DMS 273 (cell line): ENCODE measurements around the gene ASIC2.

Experiments used
- DNase-seq: peaks from one replicate; lab custom pipeline; 2025; ENCODE audit not compliant: unreplicated experiment; lab: John Stamatoyannopoulos, UW

Gene ASIC2

GRCh38 chr17:33207231-33207630 lies 85.9 kb downstream of the ASIC2 start:
- DNase-seq: no peak

- DNase-seq: no peak
These were observed 87.5 kb downstream of the ASIC2 start for GRCh38 chr17:33205552-33205951.

DNA sequence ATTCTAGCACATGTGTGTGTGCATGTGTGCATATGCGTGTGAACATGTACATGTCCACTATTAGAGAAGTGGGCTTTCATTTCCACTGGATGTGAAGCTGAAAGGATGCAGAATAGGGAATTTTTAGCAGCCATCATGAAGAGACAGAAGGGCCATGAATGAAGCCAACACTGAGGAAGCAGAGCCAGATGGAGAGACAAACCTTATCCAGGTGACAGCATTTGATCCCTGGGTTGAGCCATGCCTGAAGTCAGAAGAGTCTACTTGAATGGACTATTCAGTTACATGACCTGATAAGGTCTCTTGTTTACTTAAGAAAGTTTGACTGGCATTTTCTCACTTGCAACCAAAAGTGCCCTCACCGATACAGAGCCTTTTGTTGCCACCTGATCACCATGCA lies 88.4 kb downstream of the ASIC2 start:
- DNase-seq: no peak

GRCh38 chr17:33204156-33204555 lies 88.9 kb downstream of the ASIC2 start:
- peak; percentile 31 for DNase-seq

GRCh38 chr17:33202796-33203495 lies 90.1 kb downstream of the ASIC2 start:
- DNase-seq: no peak

- peak; percentile 8 for DNase-seq
These were observed 91.1 kb downstream of the ASIC2 start for GRCh38 chr17:33202021-33202420.

- DNase-seq: peak; percentile 8
These were observed 91.8 kb downstream of the ASIC2 start for GRCh38 chr17:33201283-33201682.

DNA sequence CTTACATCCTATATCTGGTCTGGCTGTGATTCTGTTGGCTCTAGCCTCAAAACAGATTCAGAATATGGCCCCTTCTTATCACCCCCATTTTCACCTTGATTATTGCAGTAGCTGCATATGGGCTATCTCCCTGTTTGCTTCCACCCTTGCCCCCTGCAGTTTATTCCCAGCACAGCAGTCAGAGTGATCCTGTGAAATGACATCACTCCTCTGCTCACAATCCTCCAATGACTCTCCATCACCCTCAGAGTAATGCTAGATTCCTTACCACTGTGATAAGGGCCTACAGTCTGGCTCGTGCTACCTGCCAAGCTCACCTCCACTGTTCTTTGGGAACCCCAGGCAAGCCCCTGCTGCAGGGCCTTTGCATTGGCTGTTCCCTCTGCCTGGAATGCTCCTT lies 92.5 kb downstream of the ASIC2 start:
- DNase-seq: peak; percentile 27

DNA sequence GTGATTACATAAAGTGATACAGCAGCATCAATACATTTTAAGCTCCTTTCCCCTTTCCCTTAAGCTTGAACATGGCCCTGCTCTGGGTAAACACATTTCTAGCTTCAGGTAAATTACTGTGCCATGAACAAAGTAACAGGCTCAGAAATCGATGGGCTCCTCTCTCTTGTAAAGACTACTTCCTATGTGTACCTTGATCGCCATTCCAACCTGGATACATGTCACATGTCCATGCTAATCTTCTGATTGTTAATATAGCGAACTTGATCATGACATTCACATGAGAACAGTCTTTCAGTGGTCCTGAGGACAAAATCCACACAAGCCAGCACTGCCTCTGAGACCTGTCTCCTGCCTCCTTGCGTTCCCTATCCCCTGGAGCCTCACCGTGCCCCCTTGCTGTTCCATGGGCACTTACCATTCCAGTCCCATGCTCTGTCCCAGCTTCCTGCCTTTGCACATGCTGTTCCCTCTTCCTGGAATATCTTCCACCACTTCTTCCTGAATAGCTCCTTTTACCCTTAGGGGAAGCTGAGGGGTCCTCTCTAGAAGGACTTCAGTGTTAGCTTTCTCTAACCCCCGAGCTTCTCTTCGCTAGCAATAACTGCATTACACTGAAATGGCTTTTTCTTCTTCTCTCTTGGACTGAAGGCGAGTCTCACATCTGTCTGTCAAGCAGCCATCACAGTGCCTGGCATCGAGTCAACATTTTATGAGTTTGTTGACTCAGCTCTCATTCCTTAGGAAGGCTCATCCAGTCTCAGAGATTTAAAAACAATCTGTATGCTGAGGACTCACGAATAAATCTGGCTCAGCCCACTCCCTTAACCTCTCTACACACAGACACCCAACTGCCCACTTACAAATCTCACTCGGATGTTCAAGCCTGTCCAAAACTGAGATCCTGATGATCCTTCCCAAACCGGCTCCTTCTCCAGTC lies 93.3 kb downstream of the ASIC2 start:
- DNase-seq: no peak

DNA sequence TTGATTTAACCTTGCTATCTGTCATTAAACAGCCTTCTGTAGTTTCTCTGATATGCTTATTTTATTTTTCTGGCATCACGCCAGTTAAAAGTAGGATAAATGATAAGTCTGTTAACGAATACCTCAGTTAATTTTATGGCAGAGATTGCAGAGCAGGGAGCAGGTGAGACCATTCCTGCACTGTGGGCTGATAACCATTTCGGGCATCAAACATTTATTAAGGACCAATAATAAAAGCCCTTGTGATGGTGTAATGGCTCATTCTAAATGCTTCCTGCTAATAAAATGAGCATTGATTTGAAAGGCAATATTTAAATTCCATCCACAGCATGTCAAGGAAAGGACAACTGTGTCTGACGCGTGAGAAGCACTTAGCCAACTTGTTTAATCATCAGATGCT lies 94.1 kb downstream of the ASIC2 start:
- no peak for DNase-seq

GRCh38 chr17:33197342-33197741 lies 95.8 kb downstream of the ASIC2 start:
- no peak for DNase-seq

GRCh38 chr17:33196883-33197282 lies 96.2 kb downstream of the ASIC2 start:
- no peak for DNase-seq

GRCh38 chr17:33192951-33193911 lies 99.9 kb downstream of the ASIC2 start:
- DNase-seq: no peak

- no peak for DNase-seq
These were observed 109.5 kb downstream of the ASIC2 start for GRCh38 chr17:33183487-33184026.

DNA sequence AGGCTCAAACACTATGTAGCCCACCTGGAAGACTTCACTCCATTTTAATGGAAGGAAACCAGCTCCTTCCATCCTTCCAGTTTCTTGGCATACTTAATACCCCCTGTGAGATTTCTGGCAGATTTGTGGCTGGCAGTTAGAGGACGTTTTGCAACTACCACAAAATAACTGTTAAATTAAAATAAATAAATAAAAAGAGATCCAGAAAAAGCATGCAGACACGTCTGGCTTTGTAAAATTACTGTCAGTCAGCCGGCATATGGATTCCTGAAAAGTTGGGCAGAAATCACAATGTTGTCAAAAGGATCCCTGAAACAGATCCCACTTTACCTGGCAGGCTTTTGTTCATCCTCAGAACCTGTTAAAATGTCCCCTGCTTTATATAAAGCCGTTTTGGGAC lies 113.9 kb downstream of the ASIC2 start:
- DNase-seq: no peak

DNA sequence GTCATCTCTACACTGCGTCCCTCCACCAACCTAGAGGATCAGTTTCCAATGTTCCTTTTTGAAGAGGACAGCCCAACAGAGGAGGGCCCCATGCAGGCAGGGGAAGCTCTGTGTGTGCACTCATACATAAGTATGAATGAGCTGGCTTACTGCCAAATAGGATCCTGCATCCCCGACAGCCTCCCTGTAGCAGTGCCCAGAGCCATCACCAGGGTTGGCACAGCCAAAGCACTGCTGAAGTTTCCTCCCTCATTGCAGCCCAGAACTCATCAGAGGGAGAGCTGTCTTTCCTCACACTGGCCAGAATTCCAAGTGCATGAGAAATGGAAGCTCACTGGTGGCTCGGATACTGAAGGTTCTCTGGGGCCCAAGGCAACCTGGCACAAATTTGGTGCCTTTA lies 114.4 kb downstream of the ASIC2 start:
- peak; percentile 6 for DNase-seq

- DNase-seq: peak; percentile 26
These were observed 117.5 kb downstream of the ASIC2 start for GRCh38 chr17:33175562-33175961.

DNA sequence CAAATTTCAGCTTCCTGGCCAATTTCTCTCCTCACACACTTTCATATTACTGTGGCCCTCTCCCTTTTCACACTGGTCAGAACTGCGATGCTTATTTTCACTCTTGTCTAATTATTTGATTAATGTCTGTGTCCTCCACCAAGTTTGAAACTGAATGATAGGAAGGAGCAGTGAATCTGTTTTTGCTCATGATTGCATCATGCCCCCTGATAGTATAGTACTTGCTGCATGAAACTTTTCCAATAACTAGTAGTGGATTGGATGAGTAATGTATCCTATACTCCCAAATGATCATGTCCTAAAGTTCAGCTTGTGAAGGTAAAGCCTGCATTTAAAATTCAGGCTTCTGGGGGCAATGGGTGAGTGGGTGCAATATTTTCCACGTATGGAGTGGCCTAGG lies 121.2 kb downstream of the ASIC2 start:
- no peak for DNase-seq

DNA sequence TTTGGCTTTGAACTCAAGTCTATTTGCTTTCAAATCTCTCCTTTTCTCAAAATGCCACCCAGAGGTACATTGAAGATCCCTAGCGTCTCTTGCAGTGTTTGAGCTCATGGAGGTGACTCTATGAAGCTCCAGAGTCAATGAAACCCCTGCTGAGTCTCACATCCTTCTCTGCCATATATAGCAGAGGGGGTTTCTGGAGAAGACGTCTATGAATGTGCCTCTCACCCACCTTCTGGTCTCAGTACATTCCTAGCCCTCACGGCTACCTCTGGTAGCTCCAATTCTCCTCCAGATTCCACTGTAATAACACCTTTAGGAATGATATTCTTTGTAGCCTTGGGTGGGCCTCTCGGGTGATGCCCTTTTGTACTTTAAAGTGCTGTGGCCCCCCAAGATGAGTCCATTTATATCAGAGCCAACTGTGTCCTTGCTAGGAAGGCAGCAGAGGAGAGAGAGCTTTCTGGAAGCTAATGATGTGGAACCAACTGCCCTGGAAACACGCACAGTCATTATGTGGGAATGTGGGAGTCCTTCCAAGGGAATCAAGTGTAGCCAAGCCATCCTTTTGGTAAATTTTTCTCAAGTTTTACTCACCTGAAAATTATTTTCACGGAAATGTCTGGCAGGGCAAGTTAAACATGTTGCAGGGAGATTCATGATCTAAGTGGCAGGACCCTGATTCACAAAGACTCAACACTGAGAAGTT lies 123.4 kb downstream of the ASIC2 start:
- DNase-seq: no peak

- no peak for DNase-seq
These were observed 125.4 kb downstream of the ASIC2 start for GRCh38 chr17:33167736-33168135.
